HepG2 (cell line): Measurements from ENCODE around the gene SPCS1. TPM values are rescaled to one million over a fixed set of nuclear protein-coding genes. Genes with fewer than 3 reads are reported as not detected.

Source experiments
- CCAR2 ChIP-seq: fragments of 200-400 bp; formaldehyde crosslinking; optimal IDR thresholded peaks from 2 replicates; pipeline ENCODE3; 2018; ENCODE audit warnings: low read depth, mild to moderate bottlenecking, low read length, moderate library complexity
- HNF4A ChIP-seq: sonication (generic); formaldehyde crosslinking; IDR thresholded peaks from 2 replicates; pipeline ENCODE4 v1.4.0; 2020; ENCODE audit warnings: missing genetic modification reagents
- HOXD1 ChIP-seq: sonication (generic); formaldehyde crosslinking; IDR thresholded peaks from 2 replicates; pipeline ENCODE4 v1.5.0; 2020; ENCODE audit warnings: missing genetic modification reagents
- LCORL ChIP-seq, 2 experiments: fragments of 450-650 bp in 1 of 2; sonication (generic) in 1 of 2; formaldehyde crosslinking in 1 of 2; IDR thresholded peaks; 2 replicates each; pipeline versions ENCODE4 v1.5.0 to v1.6.1; 2017 to 2020; ENCODE audit warnings: antibody characterized with exemption in 1 of 2, missing genetic modification reagents in 1 of 2
- SOX5 ChIP-seq: IDR thresholded peaks from 2 replicates; pipeline ENCODE4 v1.6.1; 2016; ENCODE audit warnings: borderline replicate concordance
- TAF15 ChIP-seq: fragments of 200-400 bp; formaldehyde crosslinking; IDR thresholded peaks from one replicate; pipeline ENCODE4 v1.6.1; 2018; ENCODE audit warnings: mild to moderate bottlenecking, low read depth, low read length; ENCODE audit not compliant: poor library complexity, severe bottlenecking
- TARDBP ChIP-seq: sonication (generic); formaldehyde crosslinking; IDR thresholded peaks from 2 replicates; pipeline ENCODE4 v1.8.0; 2022; ENCODE audit warnings: mild to moderate bottlenecking, missing genetic modification reagents
- U2AF1 ChIP-seq: fragments of 200-400 bp; formaldehyde crosslinking; optimal IDR thresholded peaks from 2 replicates; pipeline ENCODE3; 2017; ENCODE audit warnings: mild to moderate bottlenecking, low read depth, low read length
- ZNF136 ChIP-seq: sonication (generic); formaldehyde crosslinking; IDR thresholded peaks from 2 replicates; pipeline ENCODE4 v1.8.1; 2022; ENCODE audit warnings: low read depth, mild to moderate bottlenecking, moderate library complexity, missing genetic modification reagents
- ZNF644 ChIP-seq: IDR thresholded peaks from 2 replicates; pipeline ENCODE4 v1.6.1; 2016; ENCODE audit warnings: low read depth
- polyA plus RNA-seq, 8 experiments: library from polyadenylated mRNA; depleted of rRNA in 3 of 8; stranded (reverse) in 7 of 8; unstranded in 1 of 8; fragments of >200 nt; fragmentation: Illumina TruSeq in 4 of 8; extraction: Trizol in 4 of 8; gene quantifications; 2 replicates each; pipeline versions ENCODE4 v1.2.1 to v1.2.3, GENCODE V29; 2011 to 2016; ENCODE audit warnings: low read depth in 4 of 8, missing spikeins in 1 of 8, mixed read lengths in 1 of 8; ENCODE audit not compliant: insufficient read depth in 1 of 8
- total RNA-seq, 5 experiments: library from RNA; depleted of rRNA; stranded (reverse); fragments of >200 nt; fragmentation: Illumina TruSeq; extraction: Trizol; gene quantifications; 2 replicates each; pipeline ENCODE4 v1.2.3, GENCODE V29; 2016; ENCODE audit warnings: low read depth in 1 of 5
- TF ChIP-seq, protein P1 (sequence below): IDR thresholded peaks from 2 replicates; pipeline ENCODE4 v1.6.1; 2016; ENCODE audit warnings: mild to moderate bottlenecking
- TF ChIP-seq, protein P2 (sequence below): sonication (generic); formaldehyde crosslinking; IDR thresholded peaks from 2 replicates; pipeline ENCODE4; 2020; ENCODE audit warnings: missing genetic modification reagents, mild to moderate bottlenecking, borderline replicate concordance
- TF ChIP-seq, protein P3 (sequence below): sonication (generic); formaldehyde crosslinking; IDR thresholded peaks from 2 replicates; pipeline ENCODE4 v1.8.0; 2022; ENCODE audit warnings: mild to moderate bottlenecking, missing genetic modification reagents
- TF ChIP-seq, protein P4 (sequence below): IDR thresholded peaks from 2 replicates; pipeline ENCODE4 v1.6.1; 2018; ENCODE audit warnings: missing genetic modification reagents
- TF ChIP-seq, protein P5 (sequence below): sonication (generic); formaldehyde crosslinking; IDR thresholded peaks from 2 replicates; pipeline ENCODE4 v1.4.0; 2020; ENCODE audit warnings: missing genetic modification reagents
- TF ChIP-seq, protein P6 (sequence below): sonication (generic); formaldehyde crosslinking; conservative IDR thresholded peaks from 2 replicates; pipeline ENCODE4 v1.4.0; 2020; ENCODE audit warnings: mild to moderate bottlenecking, missing genetic modification reagents, moderate library complexity

SPCS1 gene
- total and polyA plus RNA-seq, 2 of the 13 experiments (the other 11 are each of a cell fraction or from before 2014, with no cell fraction given): 84.6 to 120 TPM

DNA sequence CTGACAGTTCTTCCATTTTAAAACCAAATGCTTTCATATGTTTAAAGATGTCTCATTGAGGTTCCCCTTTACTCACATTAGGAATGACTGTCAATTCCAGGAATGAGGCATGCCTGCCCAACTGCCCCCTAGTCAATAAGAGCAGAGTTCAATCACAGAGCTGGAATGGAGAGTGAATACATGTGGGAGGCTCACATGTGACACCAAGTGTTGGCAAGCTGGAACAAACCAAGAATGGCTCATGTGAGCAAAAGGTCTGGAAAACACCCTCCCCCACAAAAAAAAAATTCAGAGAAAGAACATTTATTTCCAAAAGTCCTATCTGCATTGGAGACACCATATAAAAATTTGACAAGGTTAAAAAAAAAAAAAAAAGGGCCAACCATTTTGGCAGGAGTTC is 23.9 kb upstream of the SPCS1 start (continued):
- TF ChIP-seq ZNF136 (CRISPR knock-in tag): 0 out of 2 replicates have a peak, but pooled peaks have one; percentile 49
- peak; percentile 67; the same call in 1 of the 2 replicates for TF ChIP-seq ZNF644 (CRISPR knock-in tag)
- TF ChIP-seq HOXD1: no peak
- TF ChIP-seq TARDBP (CRISPR knock-in tag): 0 out of 2 replicates have a peak, but pooled peaks have one; percentile 17
- no peak for TF ChIP-seq LCORL (IDR thresholded peaks at IDR 0.05)
- TF ChIP-seq LCORL (CRISPR knock-in tag; IDR thresholded peaks at IDR 0.05): peak; percentile 43; the same call in 1 of the 2 replicates
- TF ChIP-seq, protein P1, sequence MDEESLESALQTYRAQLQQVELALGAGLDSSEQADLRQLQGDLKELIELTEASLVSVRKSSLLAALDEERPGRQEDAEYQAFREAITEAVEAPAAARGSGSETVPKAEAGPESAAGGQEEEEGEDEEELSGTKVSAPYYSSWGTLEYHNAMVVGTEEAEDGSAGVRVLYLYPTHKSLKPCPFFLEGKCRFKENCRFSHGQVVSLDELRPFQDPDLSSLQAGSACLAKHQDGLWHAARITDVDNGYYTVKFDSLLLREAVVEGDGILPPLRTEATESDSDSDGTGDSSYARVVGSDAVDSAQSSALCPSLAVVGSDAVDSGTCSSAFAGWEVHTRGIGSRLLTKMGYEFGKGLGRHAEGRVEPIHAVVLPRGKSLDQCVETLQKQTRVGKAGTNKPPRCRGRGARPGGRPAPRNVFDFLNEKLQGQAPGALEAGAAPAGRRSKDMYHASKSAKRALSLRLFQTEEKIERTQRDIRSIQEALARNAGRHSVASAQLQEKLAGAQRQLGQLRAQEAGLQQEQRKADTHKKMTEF (CRISPR knock-in tag): 0 out of 2 replicates have a peak, but pooled peaks have one; percentile 27
- no peak for TF ChIP-seq U2AF1
- peak; percentile 92 for TF ChIP-seq HNF4A
- TF ChIP-seq TAF15: no peak
- TF ChIP-seq, protein P2, sequence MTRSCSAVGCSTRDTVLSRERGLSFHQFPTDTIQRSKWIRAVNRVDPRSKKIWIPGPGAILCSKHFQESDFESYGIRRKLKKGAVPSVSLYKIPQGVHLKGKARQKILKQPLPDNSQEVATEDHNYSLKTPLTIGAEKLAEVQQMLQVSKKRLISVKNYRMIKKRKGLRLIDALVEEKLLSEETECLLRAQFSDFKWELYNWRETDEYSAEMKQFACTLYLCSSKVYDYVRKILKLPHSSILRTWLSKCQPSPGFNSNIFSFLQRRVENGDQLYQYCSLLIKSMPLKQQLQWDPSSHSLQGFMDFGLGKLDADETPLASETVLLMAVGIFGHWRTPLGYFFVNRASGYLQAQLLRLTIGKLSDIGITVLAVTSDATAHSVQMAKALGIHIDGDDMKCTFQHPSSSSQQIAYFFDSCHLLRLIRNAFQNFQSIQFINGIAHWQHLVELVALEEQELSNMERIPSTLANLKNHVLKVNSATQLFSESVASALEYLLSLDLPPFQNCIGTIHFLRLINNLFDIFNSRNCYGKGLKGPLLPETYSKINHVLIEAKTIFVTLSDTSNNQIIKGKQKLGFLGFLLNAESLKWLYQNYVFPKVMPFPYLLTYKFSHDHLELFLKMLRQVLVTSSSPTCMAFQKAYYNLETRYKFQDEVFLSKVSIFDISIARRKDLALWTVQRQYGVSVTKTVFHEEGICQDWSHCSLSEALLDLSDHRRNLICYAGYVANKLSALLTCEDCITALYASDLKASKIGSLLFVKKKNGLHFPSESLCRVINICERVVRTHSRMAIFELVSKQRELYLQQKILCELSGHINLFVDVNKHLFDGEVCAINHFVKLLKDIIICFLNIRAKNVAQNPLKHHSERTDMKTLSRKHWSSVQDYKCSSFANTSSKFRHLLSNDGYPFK (CRISPR knock-in tag): no peak
- TF ChIP-seq, protein P3, sequence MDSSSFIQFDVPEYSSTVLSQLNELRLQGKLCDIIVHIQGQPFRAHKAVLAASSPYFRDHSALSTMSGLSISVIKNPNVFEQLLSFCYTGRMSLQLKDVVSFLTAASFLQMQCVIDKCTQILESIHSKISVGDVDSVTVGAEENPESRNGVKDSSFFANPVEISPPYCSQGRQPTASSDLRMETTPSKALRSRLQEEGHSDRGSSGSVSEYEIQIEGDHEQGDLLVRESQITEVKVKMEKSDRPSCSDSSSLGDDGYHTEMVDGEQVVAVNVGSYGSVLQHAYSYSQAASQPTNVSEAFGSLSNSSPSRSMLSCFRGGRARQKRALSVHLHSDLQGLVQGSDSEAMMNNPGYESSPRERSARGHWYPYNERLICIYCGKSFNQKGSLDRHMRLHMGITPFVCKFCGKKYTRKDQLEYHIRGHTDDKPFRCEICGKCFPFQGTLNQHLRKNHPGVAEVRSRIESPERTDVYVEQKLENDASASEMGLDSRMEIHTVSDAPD (CRISPR knock-in tag): no peak
- TF ChIP-seq, protein P4, sequence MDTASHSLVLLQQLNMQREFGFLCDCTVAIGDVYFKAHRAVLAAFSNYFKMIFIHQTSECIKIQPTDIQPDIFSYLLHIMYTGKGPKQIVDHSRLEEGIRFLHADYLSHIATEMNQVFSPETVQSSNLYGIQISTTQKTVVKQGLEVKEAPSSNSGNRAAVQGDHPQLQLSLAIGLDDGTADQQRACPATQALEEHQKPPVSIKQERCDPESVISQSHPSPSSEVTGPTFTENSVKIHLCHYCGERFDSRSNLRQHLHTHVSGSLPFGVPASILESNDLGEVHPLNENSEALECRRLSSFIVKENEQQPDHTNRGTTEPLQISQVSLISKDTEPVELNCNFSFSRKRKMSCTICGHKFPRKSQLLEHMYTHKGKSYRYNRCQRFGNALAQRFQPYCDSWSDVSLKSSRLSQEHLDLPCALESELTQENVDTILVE (CRISPR knock-in tag): 0 out of 2 replicates have a peak, but pooled peaks have one; percentile 35
- TF ChIP-seq, protein P5, sequence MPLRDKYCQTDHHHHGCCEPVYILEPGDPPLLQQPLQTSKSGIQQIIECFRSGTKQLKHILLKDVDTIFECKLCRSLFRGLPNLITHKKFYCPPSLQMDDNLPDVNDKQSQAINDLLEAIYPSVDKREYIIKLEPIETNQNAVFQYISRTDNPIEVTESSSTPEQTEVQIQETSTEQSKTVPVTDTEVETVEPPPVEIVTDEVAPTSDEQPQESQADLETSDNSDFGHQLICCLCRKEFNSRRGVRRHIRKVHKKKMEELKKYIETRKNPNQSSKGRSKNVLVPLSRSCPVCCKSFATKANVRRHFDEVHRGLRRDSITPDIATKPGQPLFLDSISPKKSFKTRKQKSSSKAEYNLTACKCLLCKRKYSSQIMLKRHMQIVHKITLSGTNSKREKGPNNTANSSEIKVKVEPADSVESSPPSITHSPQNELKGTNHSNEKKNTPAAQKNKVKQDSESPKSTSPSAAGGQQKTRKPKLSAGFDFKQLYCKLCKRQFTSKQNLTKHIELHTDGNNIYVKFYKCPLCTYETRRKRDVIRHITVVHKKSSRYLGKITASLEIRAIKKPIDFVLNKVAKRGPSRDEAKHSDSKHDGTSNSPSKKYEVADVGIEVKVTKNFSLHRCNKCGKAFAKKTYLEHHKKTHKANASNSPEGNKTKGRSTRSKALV (CRISPR knock-in tag): 0 out of 2 replicates have a peak, but pooled peaks have one; percentile 48
- no peak for TF ChIP-seq CCAR2
- TF ChIP-seq, protein P6, sequence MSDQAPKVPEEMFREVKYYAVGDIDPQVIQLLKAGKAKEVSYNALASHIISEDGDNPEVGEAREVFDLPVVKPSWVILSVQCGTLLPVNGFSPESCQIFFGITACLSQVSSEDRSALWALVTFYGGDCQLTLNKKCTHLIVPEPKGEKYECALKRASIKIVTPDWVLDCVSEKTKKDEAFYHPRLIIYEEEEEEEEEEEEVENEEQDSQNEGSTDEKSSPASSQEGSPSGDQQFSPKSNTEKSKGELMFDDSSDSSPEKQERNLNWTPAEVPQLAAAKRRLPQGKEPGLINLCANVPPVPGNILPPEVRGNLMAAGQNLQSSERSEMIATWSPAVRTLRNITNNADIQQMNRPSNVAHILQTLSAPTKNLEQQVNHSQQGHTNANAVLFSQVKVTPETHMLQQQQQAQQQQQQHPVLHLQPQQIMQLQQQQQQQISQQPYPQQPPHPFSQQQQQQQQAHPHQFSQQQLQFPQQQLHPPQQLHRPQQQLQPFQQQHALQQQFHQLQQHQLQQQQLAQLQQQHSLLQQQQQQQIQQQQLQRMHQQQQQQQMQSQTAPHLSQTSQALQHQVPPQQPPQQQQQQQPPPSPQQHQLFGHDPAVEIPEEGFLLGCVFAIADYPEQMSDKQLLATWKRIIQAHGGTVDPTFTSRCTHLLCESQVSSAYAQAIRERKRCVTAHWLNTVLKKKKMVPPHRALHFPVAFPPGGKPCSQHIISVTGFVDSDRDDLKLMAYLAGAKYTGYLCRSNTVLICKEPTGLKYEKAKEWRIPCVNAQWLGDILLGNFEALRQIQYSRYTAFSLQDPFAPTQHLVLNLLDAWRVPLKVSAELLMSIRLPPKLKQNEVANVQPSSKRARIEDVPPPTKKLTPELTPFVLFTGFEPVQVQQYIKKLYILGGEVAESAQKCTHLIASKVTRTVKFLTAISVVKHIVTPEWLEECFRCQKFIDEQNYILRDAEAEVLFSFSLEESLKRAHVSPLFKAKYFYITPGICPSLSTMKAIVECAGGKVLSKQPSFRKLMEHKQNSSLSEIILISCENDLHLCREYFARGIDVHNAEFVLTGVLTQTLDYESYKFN (CRISPR knock-in tag): peak; percentile 64
- peak; percentile 65; the same call in 1 of the 2 replicates for TF ChIP-seq SOX5 (CRISPR knock-in tag)
